ENCODE data around the gene MICB.
"Not testable (repeated sequence)": the region's sequence is repeated elsewhere in the genome, so short reads cannot be mapped to it uniquely, and the experiment has no call there.

MICB gene

DNA sequence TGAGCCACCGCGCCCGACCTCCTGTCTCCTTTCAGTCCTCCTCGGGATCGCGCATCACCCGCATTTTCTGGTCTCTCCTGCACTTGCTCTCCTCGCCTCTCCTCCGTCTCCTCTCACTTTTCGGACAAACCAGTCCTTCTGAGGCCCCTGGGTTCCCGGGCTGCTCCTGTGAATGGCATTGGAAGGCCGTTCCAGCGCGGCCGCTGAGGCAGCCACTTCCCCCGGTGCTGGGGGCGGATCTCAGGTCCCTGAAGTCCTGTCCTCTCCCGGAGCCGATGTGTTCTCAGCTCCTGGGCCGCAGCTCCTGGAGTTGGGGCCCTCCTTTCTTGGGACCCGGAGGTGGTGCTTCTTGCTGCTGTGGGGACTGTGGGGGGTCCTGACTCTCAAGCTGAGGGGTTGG is 803 bp downstream of the MICB start:
- DNase-seq (ENCODE audit: low read depth in 4 of 4, low spot score in 1 of 4), result no peak

DNA sequence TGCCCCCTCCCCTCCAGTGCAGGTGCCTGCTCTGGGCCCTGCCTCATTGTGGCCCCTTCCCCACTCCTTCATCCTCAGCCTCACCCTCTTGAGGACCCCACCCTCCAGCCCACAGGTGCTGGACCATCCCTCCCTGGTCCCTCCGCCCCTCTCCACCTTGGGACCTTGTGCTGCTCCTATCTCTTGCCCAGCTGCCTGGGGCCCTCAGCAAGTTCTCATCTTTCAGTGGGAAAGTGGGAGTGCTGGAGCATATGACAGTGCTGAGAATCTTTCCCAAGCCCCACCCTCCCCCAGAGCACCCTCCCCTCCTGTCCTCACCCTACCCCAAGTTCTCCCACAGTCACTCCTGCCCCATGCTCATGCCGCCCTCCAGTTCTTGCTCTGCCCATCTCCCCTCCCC is 1.7 kb downstream of the MICB start:
- DNase-seq (ENCODE audit: low read depth in 4 of 4, low spot score in 1 of 4), result not testable (repeated sequence)

DNA sequence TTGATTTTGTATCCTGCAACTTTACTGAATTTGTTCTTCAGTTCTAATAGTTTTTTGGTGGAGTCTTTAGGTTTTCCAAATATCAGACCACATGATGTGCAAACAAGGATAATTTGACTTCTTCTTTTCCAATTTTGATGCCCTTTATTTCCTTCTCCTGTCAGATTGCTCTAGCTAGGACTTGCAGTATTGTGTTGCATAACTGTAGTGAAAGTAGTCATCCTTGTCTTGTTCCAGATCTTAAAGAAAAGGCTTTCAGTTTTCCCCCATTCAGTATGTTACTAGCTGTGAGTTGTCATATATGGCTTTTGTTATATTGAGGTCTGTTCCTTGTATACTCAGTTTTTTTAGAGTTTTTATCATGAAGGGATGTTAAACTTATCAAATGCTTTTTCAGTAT is 4.6 kb downstream of the MICB start:
- DNase-seq (ENCODE audit: low read depth in 4 of 4, low spot score in 1 of 4), result no peak

DNA sequence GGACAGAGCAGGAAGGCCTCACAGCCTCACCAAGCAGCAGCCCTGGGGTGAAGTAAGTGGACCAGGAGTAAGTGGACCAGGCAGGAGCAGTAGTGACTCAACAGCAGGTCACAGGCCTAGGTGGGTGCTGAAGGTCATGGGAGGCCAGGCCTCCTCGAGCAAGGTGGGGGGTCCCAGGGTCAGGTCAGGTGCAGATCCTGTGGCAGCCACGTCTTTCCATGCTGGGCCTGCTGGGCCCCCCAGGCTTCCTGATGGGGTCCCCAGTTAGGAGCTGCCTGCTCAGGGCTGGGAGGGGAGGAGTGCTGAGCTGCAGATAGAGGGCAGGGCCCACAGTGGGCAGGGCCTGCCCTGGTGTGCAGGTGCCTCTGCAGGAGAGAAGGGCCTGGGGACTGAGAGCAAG is 11.1 kb downstream of the MICB start:
- DNase-seq (ENCODE audit: low read depth in 4 of 4, low spot score in 1 of 4), result not testable (repeated sequence)

DNA sequence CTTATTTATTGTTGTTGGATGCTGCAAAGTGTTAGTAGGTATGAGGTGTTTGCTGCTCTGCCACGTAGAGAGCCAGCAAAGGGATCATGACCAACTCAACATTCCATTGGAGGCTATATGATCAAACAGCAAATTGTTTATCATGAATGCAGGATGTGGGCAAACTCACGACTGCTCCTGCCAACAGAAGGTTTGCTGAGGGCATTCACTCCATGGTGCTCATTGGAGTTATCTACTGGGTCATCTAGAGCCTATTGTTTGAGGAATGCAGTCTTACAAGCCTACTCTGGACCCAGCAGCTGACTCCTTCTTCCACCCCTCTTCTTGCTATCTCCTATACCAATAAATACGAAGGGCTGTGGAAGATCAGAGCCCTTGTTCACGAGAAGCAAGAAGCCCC is 12.1 kb downstream of the MICB start:
- DNase-seq (ENCODE audit: low read depth in 4 of 4, low spot score in 1 of 4), result no peak

DNA sequence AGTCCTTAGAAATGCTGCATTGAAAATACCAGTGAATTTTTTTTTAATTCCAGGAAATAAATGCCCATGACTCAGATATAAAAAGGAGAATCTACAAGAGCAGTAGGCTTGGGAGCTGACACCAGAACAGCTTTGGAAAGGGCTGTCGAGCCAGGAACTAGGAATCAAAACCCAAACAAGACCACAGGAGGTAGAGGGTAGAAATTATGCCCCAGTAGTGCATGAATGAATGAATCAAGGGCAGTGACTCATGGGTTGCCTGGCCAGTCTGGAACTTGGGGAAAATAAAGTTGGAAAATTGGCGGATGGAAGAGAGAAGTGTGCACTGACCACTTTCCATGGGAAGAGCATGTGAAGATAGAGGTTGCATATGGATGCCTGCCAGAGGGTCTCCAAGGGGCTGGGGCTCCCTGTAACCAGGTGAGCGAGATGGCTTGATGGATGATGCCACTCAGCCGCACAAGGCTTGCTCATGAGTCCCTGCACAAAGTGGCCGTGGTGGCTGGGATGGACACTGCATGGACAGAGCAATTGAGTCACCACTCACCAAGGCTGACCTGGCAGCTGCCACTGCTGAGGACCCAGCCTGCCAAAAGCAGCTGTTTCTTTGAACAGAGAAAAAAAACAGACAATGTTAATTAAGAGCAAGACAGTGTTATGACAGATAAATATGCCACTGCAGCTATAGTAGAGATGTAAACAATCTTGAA is 15.7 kb downstream of the MICB start:
- no peak for DNase-seq (ENCODE audit: low read depth in 4 of 4, low spot score in 1 of 4)

DNA sequence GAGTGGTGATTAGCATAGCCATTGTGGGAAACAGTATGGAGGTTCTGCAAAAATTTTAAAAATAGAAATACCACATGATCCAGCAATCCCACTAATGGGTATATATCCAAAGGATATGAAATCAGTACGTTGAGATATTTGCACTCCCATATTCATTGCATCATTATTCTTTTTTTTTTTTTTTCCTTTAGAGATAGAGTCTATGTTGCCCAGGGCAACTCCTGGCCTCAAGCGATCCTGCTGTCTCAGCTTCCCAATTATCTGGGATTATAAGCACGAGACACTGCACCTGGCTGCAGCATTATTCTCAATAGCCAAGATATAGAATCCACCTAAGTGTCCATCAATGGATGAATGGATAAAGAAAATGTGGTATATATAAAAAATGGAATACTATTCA is 23.9 kb downstream of the MICB start:
- DNase-seq (ENCODE audit: low read depth in 4 of 4, low spot score in 1 of 4), result no peak

DNA sequence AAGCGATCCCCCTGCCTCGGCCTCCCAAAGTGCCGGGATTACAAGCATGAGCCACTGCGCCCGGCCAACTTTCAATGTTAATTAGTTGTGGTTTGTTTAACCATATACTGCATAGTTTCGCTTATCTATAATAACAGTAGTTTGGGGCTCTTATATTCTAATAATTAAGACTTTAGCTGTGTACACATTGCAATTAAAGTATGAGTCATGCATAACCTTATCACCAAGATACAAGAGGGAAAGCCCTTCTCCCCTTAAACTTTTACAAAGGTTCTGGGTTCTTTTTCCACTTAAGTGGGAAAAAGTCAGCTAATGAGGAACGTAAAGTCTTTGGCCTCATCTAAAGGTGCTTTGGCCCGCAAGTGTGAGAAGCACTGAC is 27.6 kb downstream of the MICB start:
- no peak for DNase-seq (ENCODE audit: low read depth in 4 of 4, low spot score in 1 of 4)

DNA sequence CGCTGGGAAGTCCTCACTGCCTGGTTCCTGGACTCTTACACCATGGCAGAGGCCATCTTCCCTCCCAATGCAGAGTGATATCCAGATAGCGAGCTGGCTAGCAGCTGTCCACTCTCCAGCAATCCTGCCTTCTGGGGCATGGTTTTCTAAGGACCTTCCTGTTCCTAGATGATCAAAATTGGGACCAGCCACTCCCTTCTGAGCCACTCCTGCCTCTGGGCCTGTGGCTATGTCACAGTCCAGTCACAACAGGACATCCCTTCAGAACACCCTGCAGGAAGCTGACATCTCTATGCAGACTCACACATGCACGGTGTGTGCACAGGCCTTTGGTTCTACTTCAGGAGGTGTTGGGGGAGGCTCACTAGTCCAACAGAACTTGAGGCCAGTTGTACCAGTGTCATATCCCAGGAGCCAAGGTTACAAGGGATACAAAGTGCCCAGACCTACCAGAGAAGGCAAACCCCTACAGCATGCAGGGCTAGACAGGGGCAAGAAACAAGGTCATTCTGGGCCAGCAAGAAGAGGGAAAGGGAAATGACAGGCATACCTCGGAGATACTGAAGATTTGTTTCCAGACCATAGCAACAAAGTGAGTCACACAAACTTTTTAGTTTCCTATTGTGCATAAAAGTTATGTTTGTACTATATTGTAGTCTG is 28.1 kb downstream of the MICB start:
- DNase-seq (ENCODE audit: low read depth in 4 of 4, low spot score in 1 of 4), result no peak

DNA sequence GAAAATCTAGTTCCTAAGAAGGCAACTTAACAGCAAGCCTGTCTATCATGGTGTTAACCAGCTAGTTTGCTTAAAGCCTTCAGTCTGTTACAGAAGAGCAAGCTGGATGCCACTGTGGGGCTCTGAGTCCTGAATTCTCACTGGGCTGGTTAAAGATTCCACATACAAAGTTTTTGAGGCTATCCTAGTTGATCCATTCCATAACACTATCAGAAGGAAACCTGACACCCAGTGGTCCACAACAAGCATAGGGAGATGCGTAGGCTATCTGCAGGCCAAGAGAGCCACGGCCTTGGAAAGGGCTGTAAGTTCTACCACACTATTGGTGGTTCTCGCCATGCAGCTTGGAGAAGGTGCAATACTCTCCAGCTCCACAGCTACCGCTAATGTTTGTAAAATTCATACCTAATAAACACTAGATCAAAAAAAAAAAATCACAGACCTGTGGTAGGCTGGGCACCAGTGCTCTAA is 30.4 kb downstream of the MICB start:
- no peak for DNase-seq (ENCODE audit: low read depth in 4 of 4, low spot score in 1 of 4)

DNA sequence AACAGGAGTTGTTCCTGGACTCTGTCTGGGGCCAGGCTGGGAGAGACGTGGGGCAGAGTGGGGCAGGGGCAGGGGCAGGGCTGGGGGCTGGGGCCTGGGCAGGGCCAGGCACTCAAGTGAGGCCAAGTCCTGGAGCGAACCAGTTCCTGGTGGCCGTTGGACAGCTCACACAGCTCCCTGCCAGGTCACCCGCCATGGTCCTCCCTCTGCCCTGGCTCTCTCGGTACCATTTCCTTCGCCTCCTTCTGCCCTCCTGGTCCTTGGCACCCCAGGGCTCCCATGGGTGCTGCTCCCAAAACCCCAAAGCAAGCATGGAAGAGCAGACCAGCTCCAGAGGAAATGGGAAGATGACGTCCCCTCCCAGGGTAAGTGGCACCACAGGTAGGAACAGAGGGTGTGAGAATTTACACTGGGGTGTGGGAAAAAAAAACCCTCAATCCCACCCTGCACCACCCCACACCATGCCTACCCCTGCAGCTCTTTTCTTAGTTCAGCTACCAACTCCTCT is 30.9 kb downstream of the MICB start, which contains the start of gene MCCD1:
TSS of gene MCCD1 (plus strand) at position 142 of the 508 bp plus-strand sequence. CDS start at position 195, 53 bp downstream.
- no peak for DNase-seq (ENCODE audit: low read depth in 4 of 4, low spot score in 1 of 4)

DNA sequence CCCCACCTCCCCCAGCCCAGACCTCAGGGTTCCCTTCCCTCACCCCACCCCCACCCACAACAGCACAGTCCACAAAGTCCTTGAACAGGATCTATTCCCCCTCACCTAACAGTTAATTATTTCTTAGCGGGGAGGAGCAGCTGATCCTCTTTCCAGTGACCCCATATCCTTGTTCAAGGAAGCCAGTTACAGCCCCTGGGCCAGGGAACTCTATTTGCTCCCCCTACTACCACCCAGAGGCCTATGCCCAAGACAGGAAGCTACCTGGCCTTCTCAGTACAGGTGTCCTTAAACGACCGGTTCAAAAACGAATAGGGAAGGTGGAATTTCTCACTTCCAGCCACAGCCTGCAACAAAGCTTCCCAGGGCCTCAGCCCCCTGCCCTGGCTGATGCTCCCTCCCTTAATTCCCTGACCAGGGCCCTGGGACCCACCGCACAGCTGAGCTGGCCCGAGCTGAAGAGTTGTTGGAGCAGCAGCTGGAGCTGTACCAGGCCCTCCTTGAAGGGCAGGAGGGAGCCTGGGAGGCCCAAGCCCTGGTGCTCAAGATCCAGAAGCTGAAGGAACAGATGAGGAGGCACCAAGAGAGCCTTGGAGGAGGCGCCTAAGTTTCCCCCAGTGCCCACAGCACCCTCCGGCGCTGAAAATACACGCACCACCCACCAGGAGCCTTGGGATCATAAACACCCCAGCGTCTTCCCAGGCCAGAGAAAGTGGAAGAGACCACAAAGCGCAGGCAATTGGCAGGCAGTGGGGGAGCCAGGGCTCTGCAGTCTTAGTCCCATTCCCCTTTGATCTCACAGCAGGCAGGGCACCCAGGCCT is 31.6 kb downstream of the MICB start:
- DNase-seq (ENCODE audit: low read depth in 4 of 4, low spot score in 1 of 4), result no peak

DNA sequence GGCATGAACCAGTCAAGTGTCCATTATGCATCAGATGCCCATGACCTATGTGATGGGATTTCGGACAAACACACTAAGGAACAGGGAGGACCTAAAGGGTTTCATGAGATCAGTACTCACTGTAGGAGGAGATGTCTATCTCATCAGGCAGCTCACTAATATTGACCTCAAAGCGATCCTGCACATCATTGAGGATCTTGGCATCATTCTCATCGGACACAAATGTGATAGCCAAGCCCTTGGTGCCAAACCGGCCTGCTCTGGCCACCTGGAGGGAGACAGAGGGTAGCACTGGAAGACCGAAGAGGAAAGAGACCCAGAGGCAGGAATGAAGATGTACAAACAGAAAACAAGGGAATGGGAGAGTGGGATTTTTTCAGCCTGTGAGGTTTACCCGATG is 32.7 kb downstream of the MICB start:
- no peak for DNase-seq (ENCODE audit: low read depth in 4 of 4, low spot score in 1 of 4)

DNA sequence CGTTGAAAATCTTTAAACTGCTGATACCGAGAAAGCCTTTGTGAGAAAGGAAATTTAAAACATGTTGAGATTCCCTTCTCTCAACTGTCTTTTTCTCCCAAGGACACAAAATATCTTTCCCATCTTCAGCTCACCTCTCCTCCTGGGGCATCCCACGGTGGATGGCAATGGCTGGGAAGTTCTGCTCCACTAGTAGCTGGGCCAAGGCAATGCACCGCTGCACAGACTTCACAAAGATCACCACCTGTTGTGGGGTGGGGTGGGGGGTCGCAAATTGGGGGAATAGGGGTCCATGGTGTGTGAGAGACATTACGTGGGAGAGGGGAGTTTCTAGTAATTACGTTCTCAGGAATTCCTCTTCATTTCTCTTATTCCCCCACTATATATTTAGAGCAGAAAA is 33.2 kb downstream of the MICB start:
- DNase-seq (ENCODE audit: low read depth in 4 of 4, low spot score in 1 of 4), result no peak

DNA sequence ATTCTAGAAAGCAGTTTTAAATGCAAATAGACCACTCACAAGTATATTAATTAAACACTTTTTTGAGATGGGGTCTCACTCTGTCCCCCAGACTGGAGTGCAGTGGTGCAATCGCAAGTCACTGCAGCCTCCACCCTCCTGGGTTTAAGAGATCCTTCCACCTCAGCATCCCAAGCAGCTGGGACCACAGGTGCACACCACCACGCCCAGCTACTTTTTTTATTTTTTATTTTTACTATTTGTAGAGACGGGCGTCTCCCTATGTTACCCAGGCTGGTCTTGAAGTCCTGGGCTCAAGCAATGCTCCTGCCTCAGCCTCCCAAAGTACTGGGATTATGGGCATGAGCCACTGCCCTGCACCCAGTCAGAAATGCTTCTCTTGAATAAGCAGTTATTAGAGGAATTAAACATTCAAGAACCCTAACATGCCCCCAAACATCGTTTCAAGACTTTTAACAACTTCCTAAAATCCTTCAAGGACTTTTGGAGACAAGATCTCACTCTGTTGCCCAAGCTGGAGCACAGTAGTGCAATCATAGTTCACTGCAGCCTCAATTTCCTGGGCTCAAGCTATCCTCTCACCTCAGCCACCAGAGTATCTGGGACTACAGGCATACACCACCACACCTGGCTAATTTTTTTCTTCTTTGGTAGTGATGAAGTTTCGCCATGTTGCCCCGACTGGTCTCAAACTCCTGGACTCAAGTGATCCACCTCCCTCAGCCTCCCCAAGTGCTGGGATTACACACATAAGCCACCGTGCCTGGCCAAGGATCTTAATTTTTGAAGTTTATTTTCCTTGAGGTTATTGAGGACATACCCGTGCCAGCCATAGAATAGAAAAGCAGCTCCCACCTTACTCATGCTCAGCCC is 34.1 kb downstream of the MICB start:
- no peak for DNase-seq (ENCODE audit: low read depth in 4 of 4, low spot score in 1 of 4)

DNA sequence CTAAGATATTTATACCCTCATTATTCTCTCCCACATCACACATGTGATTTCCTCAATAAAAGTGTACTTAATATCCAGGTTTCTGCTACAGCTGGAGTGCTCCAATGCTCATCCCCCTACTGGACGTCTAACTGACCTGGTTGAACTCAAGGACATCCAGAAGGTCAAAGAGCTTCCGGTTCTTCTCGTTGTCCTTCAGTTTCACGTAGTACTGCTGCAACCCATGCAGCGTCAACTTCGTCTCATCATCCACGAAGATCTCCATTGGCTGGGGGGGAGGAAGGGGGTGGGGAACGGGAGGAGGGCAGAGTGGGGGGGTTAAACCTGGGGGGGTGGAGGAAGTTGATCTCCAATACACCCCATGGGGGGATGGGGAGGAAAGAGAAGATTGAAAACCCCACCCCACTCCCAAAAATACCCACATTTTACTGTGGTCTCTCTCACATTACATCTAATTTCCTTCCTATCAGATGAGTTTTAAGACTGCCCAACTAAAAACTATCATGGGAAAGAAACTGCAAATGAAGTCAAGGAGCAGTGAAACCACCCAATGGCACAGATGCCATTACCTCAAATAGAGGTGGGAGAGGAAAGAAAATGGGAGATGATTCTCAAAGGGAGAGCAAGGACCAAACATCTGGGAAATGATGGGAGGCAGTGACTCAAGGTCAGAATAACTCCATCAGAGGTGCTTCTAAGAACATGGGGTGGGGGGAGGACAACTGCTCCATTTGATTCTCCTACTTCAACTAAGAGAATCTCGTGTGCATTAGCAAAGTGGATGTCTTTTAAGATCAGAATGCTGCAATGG is 34.9 kb downstream of the MICB start:
- DNase-seq (ENCODE audit: low read depth in 4 of 4, low spot score in 1 of 4), result no peak

DNA sequence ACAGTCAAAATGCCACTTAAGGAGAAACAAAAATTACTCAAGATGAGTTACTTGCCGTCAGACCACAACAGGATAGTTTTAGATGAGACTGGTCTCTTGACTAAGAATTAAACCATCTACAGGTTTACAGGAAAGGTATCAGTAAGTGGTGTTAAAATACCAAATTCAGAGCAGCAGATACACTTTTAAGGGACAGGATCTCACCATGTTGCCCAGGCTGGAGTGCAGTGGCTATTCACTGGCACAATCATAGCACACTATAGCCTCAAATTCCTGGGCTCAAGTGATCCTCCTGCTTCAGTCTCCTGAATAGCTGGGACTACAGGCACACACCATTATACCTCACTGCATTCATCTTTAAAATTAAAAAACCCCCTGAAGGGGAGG is 35.5 kb downstream of the MICB start:
- no peak for DNase-seq (ENCODE audit: low read depth in 4 of 4, low spot score in 1 of 4)

DNA sequence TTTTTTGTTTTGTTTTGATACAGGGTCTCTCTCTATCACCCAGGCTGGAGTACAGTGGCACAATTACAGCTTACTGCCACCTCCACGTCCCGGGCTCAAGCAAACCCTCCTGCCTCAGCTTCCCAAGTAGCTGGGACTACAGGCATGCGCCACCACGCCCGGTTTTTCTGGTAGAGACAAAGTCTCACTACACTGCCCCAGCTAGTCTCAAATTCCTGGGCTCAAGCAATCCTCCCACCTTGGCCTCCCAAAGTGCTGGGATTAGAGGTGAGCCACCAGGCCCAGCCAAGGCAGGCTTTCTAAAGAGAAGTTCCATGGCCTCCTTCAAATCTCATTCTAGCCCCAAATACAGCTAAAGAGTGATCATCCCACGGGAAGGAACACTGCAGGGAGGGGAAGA is 36.1 kb downstream of the MICB start:
- DNase-seq (ENCODE audit: low read depth in 4 of 4, low spot score in 1 of 4), result no peak

DNA sequence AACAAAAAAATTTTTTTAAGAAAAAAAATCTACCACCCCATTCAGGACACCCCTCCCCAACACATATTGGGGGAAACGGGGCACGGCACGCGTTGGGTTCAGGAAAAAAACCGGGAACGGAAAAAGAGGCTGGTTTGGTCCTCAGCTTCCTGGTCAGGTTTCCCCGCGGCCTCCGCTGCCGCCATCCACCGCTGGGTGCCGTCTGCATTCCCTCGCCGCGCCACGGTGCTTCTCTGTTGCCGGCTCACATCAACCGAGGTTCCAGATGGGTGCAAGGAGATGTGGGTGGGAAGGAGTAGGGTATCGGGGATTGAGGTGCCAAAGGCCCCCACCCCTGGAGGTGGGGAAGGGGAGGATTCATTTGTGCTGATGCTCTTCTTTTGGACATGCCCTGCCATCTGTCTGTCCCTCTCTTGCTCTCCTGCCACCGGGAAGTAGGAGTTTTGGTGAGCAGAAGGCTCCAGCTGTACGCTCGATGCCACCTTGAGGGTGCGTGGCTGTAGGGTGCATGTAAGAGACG is 36.6 kb downstream of the MICB start:
- no peak for DNase-seq (ENCODE audit: low read depth in 4 of 4, low spot score in 1 of 4)
